GM12878 (cell line): ENCODE results near the gene PPP2R3C. TPM values are rescaled to one million over a fixed set of nuclear protein-coding genes. Genes with fewer than 3 reads are reported as not detected.

Experiments
- BCL11A ChIP-seq: IDR thresholded peaks from 2 replicates; pipeline ENCODE4 v1.6.1; 2011; ENCODE audit warnings: low read depth, low read length
- BHLHE40 ChIP-seq, 2 experiments: fragments of 450-650 bp in 1 of 2; IDR thresholded peaks; 2 replicates each; pipeline ENCODE4 v1.6.1; 2011 to 2017; ENCODE audit warnings: low read depth in 2 of 2, borderline replicate concordance in 1 of 2, improper control_type of control experiment in 1 of 2, low read length in 1 of 2, mild to moderate bottlenecking in 1 of 2
- GABPA ChIP-seq: IDR thresholded peaks from 2 replicates; pipeline ENCODE4 v1.6.1; 2014; ENCODE audit warnings: antibody characterized with exemption, low read depth, mild to moderate bottlenecking, inconsistent platforms
- HDGF ChIP-seq: fragments of 450-650 bp; IDR thresholded peaks from 2 replicates; pipeline ENCODE4 v1.6.1; 2016; ENCODE audit warnings: antibody characterized with exemption
- IRF4 ChIP-seq: IDR thresholded peaks from 2 replicates; pipeline ENCODE4 v1.6.1; 2011; ENCODE audit warnings: low read depth, low read length
- NR2C1 ChIP-seq: fragments of 450-650 bp; IDR thresholded peaks from 2 replicates; pipeline ENCODE4 v1.6.1; 2017; ENCODE audit warnings: antibody characterized with exemption, mild to moderate bottlenecking, moderate library complexity
- PAX8 ChIP-seq: fragments of 450-650 bp; IDR thresholded peaks from 2 replicates; pipeline ENCODE4 v1.6.1; 2017; ENCODE audit warnings: mild to moderate bottlenecking, moderate library complexity
- POLR2AphosphoS2 ChIP-seq: IDR thresholded peaks from 2 replicates; pipeline ENCODE4 v1.6.1; 2011; ENCODE audit warnings: low read depth, mild to moderate bottlenecking, low read length, improper control_type of control experiment, moderate library complexity
- RCOR1 ChIP-seq: conservative IDR thresholded peaks from 2 replicates; pipeline ENCODE4 v1.6.1; 2012; ENCODE audit warnings: low read depth, low read length, improper control_type of control experiment
- SMAD5 ChIP-seq: IDR thresholded peaks from 2 replicates; pipeline ENCODE4 v1.6.1; 2016; ENCODE audit warnings: antibody characterized with exemption, low read depth
- SREBF1 ChIP-seq: IDR thresholded peaks from 2 replicates; pipeline ENCODE4 v1.6.1; 2012; ENCODE audit warnings: mild to moderate bottlenecking, low read length
- SREBF2 ChIP-seq: IDR thresholded peaks from 2 replicates; pipeline ENCODE4 v1.6.1; 2012; ENCODE audit warnings: mild to moderate bottlenecking, low read length
- TAF1 ChIP-seq: IDR thresholded peaks from 2 replicates; pipeline ENCODE4 v1.6.1; 2011; ENCODE audit warnings: mild to moderate bottlenecking, low read depth, low read length, borderline replicate concordance
- ZNF207 ChIP-seq: fragments of 450-650 bp; IDR thresholded peaks from 2 replicates; pipeline ENCODE4 v1.6.1; 2014; ENCODE audit warnings: antibody characterized with exemption, mild to moderate bottlenecking, borderline replicate concordance
- ZNF274 ChIP-seq: IDR thresholded peaks from one replicate; pipeline ENCODE4 v1.8.0; 2011; ENCODE audit not compliant: insufficient read length, insufficient read depth
- polyA plus RNA-seq, 11 experiments: library from polyadenylated mRNA; depleted of rRNA in 4 of 11; unstranded in 6 of 11; stranded (reverse) in 5 of 11; fragments of >200 nt; fragmentation: Nextera tagmentation in 4 of 11; fragmentation: Illumina TruSeq in 1 of 11; extraction: Ambion mirVana in 4 of 11; extraction: Trizol in 1 of 11; gene quantifications; 1 replicate in 1 of 11; 2 replicates in 10 of 11; pipeline versions ENCODE4 v1.2.1 to v1.2.3, GENCODE V29; 2011 to 2016; ENCODE audit warnings: inconsistent platforms in 2 of 11, missing spikeins in 2 of 11, low read depth in 1 of 11
- total RNA-seq, 4 experiments: library from RNA; depleted of rRNA in 3 of 4; stranded (reverse); fragments of >200 nt in 3 of 4; fragmentation: Illumina TruSeq in 1 of 4; extraction: Trizol in 1 of 4; gene quantifications; 2 replicates each; pipeline versions ENCODE4 v1.2.1 to v1.2.3, GENCODE V29; 2013 to 2021
- TF ChIP-seq, protein P1 (sequence below): fragments of 450-650 bp; IDR thresholded peaks from 2 replicates; pipeline ENCODE4 v1.6.1; 2017; ENCODE audit warnings: borderline replicate concordance
- TF ChIP-seq, protein P2 (sequence below): IDR thresholded peaks from 2 replicates; pipeline ENCODE4 v1.6.1; 2012; ENCODE audit warnings: low read depth, low read length, improper control_type of control experiment
- TF ChIP-seq, protein P3 (sequence below): fragments of 450-650 bp; IDR thresholded peaks from 2 replicates; pipeline ENCODE4 v1.6.1; 2017; ENCODE audit warnings: mild to moderate bottlenecking, low read depth, inconsistent platforms; ENCODE audit not compliant: poor library complexity, severe bottlenecking
- TF ChIP-seq, protein P4 (sequence below): fragments of 450-650 bp; IDR thresholded peaks from 2 replicates; pipeline ENCODE4 v1.6.1; 2014; ENCODE audit warnings: mild to moderate bottlenecking
- TF ChIP-seq, protein P5 (sequence below): fragments of 450-650 bp; conservative IDR thresholded peaks from 2 replicates; pipeline ENCODE4 v1.6.1; 2017; ENCODE audit warnings: mild to moderate bottlenecking, moderate library complexity

PPP2R3C gene
- total and polyA plus RNA-seq, 10 of the 15 experiments (the other 5 are each of a cell fraction or from before 2014, with no cell fraction given) = 27.6 to 80.5 (median 42.9) TPM

DNA sequence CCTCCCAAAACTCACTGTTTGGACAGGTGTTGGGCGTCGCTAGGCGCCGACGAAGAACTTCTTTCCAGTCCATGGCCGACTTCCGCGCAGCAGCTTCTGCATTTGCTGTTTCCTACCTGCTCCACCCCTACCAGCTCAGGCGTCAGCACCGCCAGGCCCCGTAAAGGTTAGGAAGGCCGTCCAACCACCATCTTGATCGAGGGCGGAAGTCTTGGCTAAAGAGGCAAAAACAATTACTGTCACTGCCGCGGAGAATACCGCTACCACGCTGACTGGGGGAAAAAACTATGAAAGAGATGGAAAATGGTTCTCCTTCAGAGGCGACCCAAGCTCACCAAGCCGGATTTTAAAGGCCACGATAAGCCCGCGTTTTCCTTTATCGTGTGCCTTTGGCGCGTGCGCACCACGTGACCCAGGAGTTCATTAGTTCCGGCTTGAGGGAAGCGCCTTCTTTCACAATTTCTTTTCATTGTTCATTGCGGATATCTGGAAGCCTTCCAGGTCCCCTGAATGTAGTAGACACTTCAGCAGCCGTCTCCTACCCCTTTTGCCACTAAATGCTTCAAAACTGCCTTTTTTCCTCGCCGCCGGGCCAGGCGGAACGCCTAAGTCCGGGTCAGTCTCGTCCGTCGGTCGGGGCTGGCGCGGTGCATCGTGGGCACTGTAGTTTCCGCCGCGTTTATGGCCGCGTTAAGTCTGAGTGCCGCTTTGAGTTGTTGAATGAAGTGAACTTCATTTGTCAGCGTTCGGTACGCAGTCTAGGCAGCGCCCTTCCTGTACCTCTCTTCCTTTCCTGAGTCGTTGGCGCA, at the start of gene PPP2R3C, which contains the start of gene PRORP (continued):
- TF ChIP-seq, protein P1, sequence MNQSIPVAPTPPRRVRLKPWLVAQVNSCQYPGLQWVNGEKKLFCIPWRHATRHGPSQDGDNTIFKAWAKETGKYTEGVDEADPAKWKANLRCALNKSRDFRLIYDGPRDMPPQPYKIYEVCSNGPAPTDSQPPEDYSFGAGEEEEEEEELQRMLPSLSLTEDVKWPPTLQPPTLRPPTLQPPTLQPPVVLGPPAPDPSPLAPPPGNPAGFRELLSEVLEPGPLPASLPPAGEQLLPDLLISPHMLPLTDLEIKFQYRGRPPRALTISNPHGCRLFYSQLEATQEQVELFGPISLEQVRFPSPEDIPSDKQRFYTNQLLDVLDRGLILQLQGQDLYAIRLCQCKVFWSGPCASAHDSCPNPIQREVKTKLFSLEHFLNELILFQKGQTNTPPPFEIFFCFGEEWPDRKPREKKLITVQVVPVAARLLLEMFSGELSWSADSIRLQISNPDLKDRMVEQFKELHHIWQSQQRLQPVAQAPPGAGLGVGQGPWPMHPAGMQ = no peak
- TF ChIP-seq SMAD5 = peak; percentile 47
- peak; percentile 54; the same call in 1 of the 2 replicates for TF ChIP-seq ZNF207
- TF ChIP-seq BHLHE40 (IDR thresholded peaks at IDR 0.05; ENCODE audit: borderline replicate concordance in 1 of 2, low read depth in 2 of 2, low read length in 1 of 2) = peak; percentile 90 to 96
- TF ChIP-seq RCOR1 = no peak
- TF ChIP-seq HDGF = no peak; the same call in 1 of the 2 replicates
- TF ChIP-seq PAX8 = peak; percentile 74; the same call in 1 of the 2 replicates
- TF ChIP-seq, protein P2, sequence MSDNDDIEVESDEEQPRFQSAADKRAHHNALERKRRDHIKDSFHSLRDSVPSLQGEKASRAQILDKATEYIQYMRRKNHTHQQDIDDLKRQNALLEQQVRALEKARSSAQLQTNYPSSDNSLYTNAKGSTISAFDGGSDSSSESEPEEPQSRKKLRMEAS = peak; percentile 73; the same call in 1 of the 2 replicates
- peak; percentile 73 for TF ChIP-seq TAF1
- no peak for TF ChIP-seq BCL11A
- no peak for TF ChIP-seq ZNF274
- TF ChIP-seq GABPA = peak; percentile 86
- 0 out of 2 replicates have a peak, but pooled peaks have one; percentile 29 for TF ChIP-seq IRF4
- TF ChIP-seq, protein P3, sequence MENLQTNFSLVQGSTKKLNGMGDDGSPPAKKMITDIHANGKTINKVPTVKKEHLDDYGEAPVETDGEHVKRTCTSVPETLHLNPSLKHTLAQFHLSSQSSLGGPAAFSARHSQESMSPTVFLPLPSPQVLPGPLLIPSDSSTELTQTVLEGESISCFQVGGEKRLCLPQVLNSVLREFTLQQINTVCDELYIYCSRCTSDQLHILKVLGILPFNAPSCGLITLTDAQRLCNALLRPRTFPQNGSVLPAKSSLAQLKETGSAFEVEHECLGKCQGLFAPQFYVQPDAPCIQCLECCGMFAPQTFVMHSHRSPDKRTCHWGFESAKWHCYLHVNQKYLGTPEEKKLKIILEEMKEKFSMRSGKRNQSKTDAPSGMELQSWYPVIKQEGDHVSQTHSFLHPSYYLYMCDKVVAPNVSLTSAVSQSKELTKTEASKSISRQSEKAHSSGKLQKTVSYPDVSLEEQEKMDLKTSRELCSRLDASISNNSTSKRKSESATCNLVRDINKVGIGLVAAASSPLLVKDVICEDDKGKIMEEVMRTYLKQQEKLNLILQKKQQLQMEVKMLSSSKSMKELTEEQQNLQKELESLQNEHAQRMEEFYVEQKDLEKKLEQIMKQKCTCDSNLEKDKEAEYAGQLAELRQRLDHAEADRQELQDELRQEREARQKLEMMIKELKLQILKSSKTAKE = no peak
- TF ChIP-seq, protein P4, sequence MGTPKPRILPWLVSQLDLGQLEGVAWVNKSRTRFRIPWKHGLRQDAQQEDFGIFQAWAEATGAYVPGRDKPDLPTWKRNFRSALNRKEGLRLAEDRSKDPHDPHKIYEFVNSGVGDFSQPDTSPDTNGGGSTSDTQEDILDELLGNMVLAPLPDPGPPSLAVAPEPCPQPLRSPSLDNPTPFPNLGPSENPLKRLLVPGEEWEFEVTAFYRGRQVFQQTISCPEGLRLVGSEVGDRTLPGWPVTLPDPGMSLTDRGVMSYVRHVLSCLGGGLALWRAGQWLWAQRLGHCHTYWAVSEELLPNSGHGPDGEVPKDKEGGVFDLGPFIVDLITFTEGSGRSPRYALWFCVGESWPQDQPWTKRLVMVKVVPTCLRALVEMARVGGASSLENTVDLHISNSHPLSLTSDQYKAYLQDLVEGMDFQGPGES = no peak
- TF ChIP-seq SREBF1 = 0 out of 2 replicates have a peak, but pooled peaks have one; percentile 38
- TF ChIP-seq POLR2AphosphoS2 = peak; percentile 28; the same call in 1 of the 2 replicates
- TF ChIP-seq NR2C1 = peak; percentile 92
- TF ChIP-seq, protein P5, sequence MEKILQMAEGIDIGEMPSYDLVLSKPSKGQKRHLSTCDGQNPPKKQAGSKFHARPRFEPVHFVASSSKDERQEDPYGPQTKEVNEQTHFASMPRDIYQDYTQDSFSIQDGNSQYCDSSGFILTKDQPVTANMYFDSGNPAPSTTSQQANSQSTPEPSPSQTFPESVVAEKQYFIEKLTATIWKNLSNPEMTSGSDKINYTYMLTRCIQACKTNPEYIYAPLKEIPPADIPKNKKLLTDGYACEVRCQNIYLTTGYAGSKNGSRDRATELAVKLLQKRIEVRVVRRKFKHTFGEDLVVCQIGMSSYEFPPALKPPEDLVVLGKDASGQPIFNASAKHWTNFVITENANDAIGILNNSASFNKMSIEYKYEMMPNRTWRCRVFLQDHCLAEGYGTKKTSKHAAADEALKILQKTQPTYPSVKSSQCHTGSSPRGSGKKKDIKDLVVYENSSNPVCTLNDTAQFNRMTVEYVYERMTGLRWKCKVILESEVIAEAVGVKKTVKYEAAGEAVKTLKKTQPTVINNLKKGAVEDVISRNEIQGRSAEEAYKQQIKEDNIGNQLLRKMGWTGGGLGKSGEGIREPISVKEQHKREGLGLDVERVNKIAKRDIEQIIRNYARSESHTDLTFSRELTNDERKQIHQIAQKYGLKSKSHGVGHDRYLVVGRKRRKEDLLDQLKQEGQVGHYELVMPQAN = no peak; the same call in none of the 2 replicates
- no peak; the same call in 1 of the 2 replicates for TF ChIP-seq SREBF2
